KG1 (cell line): ENCODE results near the gene PAPLN.
"Not testable (repeated sequence)": the region's sequence is repeated elsewhere in the genome, so short reads cannot be mapped to it uniquely, and the experiment has no call there.

Source experiments
- DNase-seq: peaks from one replicate; lab custom pipeline; 2025; lab: John Stamatoyannopoulos, UW

PAPLN gene, protein sequence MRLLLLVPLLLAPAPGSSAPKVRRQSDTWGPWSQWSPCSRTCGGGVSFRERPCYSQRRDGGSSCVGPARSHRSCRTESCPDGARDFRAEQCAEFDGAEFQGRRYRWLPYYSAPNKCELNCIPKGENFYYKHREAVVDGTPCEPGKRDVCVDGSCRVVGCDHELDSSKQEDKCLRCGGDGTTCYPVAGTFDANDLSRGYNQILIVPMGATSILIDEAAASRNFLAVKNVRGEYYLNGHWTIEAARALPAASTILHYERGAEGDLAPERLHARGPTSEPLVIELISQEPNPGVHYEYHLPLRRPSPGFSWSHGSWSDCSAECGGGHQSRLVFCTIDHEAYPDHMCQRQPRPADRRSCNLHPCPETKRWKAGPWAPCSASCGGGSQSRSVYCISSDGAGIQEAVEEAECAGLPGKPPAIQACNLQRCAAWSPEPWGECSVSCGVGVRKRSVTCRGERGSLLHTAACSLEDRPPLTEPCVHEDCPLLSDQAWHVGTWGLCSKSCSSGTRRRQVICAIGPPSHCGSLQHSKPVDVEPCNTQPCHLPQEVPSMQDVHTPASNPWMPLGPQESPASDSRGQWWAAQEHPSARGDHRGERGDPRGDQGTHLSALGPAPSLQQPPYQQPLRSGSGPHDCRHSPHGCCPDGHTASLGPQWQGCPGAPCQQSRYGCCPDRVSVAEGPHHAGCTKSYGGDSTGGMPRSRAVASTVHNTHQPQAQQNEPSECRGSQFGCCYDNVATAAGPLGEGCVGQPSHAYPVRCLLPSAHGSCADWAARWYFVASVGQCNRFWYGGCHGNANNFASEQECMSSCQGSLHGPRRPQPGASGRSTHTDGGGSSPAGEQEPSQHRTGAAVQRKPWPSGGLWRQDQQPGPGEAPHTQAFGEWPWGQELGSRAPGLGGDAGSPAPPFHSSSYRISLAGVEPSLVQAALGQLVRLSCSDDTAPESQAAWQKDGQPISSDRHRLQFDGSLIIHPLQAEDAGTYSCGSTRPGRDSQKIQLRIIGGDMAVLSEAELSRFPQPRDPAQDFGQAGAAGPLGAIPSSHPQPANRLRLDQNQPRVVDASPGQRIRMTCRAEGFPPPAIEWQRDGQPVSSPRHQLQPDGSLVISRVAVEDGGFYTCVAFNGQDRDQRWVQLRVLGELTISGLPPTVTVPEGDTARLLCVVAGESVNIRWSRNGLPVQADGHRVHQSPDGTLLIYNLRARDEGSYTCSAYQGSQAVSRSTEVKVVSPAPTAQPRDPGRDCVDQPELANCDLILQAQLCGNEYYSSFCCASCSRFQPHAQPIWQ

GRCh38 chr14:73237219-73237785 lies at the start of gene PAPLN:
TSS of gene PAPLN (plus strand) at chr14:73237506. CDS start at chr14:73239779, 2,273 bp downstream.
- no peak for DNase-seq

DNA sequence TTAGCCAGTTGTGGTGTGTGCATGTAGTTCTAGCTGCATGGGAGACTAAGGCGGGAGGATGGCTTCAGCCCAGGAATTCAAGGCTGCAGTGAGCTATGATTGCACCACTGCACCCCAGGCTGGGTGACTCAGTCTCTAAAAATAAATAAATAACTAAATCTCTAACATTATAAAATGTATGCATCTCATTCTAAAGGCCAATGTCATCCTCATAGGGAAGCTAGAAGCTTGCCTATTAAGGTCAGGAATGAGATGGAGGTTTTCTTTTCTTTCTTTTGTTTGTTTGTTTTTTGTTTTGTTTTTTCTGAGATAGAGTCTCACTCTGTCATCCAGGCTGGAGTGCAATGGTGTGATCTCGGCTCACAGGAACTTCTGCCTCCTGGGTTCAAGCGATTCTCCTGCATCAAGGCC lies 48.8 kb upstream of the PAPLN start:
- DNase-seq = no peak

GRCh38 chr14:73189651-73190050 lies 47.7 kb upstream of the PAPLN start:
- DNase-seq = no peak

DNA sequence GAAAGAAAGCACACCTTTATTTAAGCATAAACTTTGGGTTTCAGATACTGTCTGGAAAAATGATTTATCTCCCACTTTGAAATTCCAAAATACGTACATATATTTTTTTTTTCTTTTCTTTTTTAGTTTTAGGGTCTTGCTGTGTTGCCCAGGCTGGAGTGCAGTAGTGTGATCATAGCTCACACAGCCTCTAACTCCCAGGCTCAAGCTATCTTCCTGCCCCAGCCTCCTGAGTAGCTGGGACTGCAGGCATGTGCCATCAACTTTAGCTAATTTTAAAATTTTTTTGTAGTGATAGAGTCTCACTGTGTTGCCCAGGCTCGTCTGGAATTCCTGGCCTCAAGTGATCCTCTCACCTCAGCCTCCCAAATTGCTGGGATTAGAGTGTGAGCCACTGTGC lies 45.9 kb upstream of the PAPLN start:
- DNase-seq = no peak

DNA sequence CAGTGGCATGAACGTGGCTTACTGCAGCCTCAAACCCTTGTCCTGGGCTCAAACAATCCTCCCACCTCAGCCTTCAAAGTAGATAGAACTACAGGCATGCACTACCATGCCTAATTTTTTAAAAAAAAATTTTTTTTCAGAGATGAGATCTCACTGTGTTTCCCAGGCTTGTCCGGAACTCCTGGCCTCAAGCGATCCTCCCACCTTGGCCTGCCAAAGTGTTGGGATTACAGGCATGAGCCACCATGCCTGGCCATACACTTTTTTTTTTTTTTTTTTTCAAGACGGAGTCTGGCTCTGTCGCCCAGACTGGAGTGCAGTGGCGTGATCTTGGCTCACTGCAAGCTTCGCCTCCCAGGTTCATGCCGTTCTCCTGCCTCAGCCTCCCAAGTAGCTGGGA lies 43.0 kb upstream of the PAPLN start:
- not testable (repeated sequence) for DNase-seq

GRCh38 chr14:73198253-73198652 lies 39.1 kb upstream of the PAPLN start:
- DNase-seq = no peak

DNA sequence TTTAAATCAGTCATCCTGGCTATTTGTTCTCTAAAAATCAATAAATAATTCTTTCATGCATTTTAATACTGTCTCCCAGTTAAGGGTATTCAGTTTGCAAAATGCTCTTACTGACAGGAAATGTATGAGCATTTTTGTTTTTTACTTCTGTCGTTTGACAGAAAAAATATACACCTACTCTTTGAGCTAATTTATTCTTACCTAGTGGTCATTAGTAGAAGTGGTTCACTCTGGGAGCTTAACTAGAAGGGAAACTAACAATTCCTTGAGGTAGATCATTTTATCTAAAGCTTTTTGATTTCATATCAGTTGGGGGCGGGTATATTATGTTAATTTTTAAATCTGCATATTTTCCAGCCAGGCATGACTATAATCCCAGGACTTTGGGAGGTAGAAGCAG lies 33.8 kb upstream of the PAPLN start:
- DNase-seq = no peak

- DNase-seq = no peak
These were observed 29.7 kb upstream of the PAPLN start for GRCh38 chr14:73207615-73208014.

- DNase-seq = no peak
These were observed 28.9 kb upstream of the PAPLN start for GRCh38 chr14:73208390-73208789.

- no peak for DNase-seq
These were observed 28.5 kb upstream of the PAPLN start for GRCh38 chr14:73208846-73209245.

GRCh38 chr14:73209953-73210352 lies 27.4 kb upstream of the PAPLN start:
- no peak for DNase-seq

GRCh38 chr14:73211251-73212040 lies 25.9 kb upstream of the PAPLN start:
- no peak for DNase-seq

- no peak for DNase-seq
These were observed 21.3 kb upstream of the PAPLN start for GRCh38 chr14:73216030-73216429.

GRCh38 chr14:73217411-73217810 lies 19.9 kb upstream of the PAPLN start:
- DNase-seq = no peak

DNA sequence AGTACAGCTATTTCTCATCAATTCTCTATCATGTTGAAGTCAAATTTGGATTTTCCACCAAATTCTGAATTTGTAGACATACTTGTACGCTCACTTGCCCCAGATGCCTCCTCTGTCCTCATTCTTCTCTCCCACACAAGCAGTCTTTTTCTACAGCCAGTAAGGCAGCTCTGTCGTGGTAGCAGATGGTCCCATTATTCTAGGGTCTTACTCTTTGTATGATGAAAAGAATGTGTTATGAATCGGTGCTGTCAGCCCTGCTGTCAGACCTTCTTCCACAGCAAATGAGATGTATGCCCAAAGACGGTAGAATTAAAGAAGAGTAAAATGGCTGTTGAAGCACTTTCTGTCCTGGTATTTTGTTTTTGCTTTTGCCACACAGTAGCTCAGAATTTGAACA lies 17.2 kb upstream of the PAPLN start:
- no peak for DNase-seq

- no peak for DNase-seq
These were observed 16.7 kb upstream of the PAPLN start for GRCh38 chr14:73220634-73221033.

- no peak for DNase-seq
These were observed 15.4 kb upstream of the PAPLN start for GRCh38 chr14:73221945-73222344.

GRCh38 chr14:73223049-73223448 lies 14.3 kb upstream of the PAPLN start:
- DNase-seq = no peak

DNA sequence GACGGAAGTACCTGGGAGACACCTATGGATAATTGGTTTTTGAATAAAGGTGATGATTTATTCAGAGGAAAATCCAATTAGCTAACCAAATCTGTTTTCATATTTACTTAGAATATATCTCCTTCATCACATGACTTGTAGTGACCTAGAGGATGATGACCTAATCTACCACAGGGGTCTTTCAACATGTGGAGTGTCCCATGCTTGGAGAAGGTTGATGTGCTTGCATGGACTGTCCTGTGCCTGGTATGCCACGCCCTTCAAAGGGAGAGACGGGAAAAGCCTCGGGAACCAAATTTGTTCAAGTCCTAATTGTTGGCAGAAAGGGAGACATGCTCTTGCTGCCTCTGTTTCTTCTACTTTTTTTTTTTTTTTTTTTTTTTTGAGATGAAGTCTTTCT lies 11.8 kb upstream of the PAPLN start:
- no peak for DNase-seq

- no peak for DNase-seq
These were observed 9.2 kb upstream of the PAPLN start for GRCh38 chr14:73227812-73228781.
